HG03066 (cell line): ENCODE data around the gene ADH7.
A peak's percentile ranks its signal among the peaks of the same experiment; 100 is the strongest.

Experiments used
- ATAC-seq: cut with Tn5 transposase; IDR thresholded peaks from one replicate; pipeline ENCODE4 v1.9.1; 2021; ENCODE audit warnings: low read depth; ENCODE audit not compliant: unreplicated experiment

Gene ADH7

DNA sequence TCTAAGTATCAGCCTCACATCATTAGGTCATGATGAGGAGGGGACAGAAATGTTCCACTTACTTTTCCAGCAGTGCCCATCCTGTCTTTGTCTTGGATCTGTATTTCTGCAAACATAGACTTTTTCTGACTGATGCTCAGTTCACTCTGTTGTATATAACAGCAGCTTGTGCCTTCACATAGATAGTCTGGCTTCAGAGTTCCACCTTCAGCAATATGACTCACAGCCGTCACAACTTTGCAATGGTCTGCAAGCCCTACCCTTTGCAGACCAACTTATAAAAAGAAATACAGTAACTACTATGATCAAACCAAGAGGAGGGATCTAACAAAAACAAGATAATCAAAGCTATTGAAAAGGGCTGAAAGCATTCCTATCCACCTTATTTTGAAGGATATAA is at the start of gene ADH7:
Gene ADH7 (minus strand): TSS at position 189 of the 400 bp plus-strand sequence. CDS start 109 bp downstream, at position 80.
- ATAC-seq: no peak

GRCh38 chr4:99483636-99484035 is 48.5 kb upstream of the ADH7 start:
- no peak for ATAC-seq

GRCh38 chr4:99473131-99473530 is 38.0 kb upstream of the ADH7 start:
- ATAC-seq: no peak

- no peak for ATAC-seq
These were observed 36.8 kb upstream of the ADH7 start for GRCh38 chr4:99471896-99472295.

DNA sequence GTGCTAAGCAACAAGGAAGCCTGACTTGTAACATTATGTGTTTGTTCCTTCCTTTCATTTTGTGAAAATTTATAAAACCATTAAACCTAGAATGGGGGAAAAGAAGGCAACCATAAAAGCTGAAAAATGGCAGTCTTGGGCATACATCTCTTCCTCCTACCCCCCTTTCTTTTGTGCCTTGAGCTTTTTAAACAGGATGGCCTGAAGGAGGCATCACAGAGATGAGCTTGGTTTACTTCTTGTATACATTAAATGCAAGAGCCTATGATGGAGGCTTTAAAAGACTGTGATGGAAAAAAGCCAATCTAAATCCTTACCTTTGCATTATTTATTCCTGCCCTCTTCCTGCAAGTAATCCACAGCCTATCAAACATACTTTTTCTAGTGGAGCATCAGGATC is 36.2 kb upstream of the ADH7 start:
- no peak for ATAC-seq

DNA sequence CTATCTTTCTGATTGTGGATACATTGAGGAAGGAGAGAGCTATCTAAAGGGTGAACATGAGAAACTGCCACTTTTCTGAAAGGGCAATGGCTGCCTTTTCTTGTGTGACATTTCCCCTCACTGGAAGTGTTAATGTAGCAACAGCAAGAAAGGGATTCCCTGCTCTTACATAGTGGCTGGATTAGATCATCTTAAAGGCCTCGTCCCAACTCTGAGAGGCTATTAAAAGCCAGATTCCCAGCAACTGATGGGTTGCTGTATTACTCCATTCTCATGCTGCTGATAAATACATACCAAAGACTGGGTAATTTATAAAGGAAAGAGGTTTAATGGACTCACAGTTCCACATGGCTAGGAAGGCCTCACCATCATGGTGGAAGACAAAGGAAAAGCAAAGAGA is 33.7 kb upstream of the ADH7 start:
- ATAC-seq: no peak

- no peak for ATAC-seq
These were observed 32.7 kb upstream of the ADH7 start for GRCh38 chr4:99467887-99468286.

DNA sequence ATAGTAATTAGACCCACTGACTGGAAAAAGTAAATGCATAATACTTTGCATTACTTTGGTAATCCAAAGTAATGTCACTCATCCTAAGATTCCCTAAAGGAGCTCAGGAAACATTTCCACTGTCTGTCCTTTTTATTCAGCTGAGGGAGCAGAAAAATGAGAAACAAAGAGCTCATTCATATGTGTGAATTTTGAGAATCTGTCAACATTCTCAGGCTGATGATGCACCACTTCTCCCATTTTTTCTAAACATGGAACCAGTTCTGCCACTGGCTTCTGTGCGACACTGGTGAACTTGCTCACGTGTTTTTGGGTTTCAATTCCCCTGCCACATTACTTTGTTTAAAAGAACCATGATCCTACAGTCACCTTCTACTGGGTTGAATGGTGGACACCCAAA is 28.4 kb upstream of the ADH7 start:
- ATAC-seq: no peak

GRCh38 chr4:99462875-99463464 is 27.8 kb upstream of the ADH7 start:
- peak; percentile 93 for ATAC-seq

GRCh38 chr4:99461623-99462401 is 26.7 kb upstream of the ADH7 start:
- ATAC-seq: no peak

- ATAC-seq: no peak
These were observed 24.5 kb upstream of the ADH7 start for GRCh38 chr4:99459546-99460042.

DNA sequence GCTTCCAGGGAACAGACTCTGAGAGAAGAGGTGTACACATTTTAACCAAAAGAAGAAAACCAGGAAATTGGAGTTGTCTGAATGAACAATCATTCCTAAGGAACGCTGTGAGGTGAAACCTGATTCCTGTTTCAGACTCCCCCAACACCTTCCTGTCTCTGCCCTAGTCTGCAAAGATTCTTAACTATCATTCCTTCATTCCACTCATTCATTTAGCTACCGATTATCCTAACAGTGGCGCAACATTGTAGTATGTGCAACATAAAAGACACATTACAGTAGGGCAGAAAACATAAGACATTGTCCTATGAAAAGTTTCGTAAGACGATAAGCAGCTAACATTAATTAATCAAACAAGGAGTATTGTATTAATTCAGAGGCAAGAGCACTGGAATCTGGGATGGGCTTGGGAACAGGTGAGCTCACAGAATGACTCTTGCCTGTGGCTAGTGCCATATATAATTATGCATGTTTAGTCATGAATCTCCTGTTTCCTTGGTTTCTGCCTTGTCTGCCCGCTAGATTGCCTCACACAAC is 23.8 kb upstream of the ADH7 start:
- no peak for ATAC-seq

GRCh38 chr4:99457676-99458075 is 22.5 kb upstream of the ADH7 start:
- ATAC-seq: no peak

- ATAC-seq: no peak
These were observed 22.1 kb upstream of the ADH7 start for GRCh38 chr4:99457270-99457669.

- ATAC-seq: peak; percentile 19
These were observed 12.4 kb upstream of the ADH7 start for GRCh38 chr4:99447513-99447912.

- ATAC-seq: peak; percentile 87
These were observed 11.9 kb upstream of the ADH7 start for GRCh38 chr4:99447079-99447478.

- ATAC-seq: no peak
These were observed 3.3 kb upstream of the ADH7 start for GRCh38 chr4:99438405-99438780.

DNA sequence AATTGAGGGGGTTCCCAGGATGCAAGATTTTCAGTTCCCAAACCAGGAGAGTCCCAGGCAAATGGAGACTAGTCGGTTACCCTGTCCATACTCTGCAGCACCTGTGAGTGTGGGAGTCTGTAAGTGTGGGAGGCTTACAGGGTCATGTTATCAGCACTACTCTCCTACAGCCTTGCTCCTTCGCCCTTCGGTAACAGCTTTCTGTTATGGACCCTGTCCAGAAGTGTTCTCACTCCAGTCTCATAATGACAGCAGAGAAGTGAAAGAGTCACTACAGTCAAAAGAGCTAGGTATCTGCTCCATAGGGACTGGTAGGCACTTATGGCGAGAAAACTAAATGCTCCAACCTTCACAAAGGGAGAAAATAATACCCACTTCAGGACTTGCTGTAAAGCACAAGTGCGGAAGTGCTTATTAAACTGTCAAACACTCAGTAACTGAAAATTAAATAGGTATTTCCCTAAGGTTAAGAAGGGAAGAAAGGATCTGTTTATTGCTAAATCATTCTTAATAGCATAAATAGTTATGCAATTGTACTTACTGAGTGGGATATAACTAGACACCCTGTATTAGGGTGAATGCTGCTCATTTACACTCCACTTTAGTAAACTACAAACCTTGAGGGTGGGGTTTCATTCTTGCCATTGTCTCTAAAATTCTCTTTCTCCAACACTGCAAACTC is 2.7 kb upstream of the ADH7 start:
- ATAC-seq: no peak

DNA sequence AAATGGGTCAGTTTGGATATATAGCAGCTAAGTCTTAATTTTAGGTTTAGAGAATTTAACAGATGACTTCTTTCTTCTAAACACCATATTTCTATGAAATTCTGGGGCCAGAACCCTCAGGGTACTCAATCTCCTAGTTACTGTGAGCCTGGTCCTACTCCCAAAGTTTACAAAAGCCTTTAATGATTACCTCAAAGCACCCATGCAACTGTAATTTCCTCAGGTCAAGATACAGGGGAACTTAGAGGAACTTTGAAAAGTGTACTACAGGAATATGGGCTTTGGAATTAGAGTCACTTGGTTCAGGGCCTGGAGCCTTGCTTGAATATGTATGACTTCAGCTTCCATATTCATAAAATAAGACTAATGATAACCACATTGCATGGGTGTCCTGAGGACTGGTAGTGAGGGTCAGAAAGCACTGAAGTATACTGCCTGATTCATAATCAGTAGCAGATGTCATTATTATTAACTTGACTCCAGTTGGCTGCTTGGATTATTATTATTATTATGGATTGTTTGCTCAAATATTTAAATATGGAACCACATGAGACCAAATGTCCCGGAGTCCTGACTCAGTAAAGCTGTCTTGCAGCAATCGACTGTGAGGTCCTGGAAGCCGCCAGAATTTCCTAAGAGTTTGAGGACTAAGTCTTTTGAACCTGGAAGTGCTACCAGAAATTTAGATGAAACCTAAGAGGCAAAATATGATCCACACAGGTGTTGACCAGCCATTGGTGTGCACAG is 2.0 kb upstream of the ADH7 start:
- ATAC-seq: no peak

- no peak for ATAC-seq
These were observed 1.3 kb upstream of the ADH7 start for GRCh38 chr4:99436462-99436861.

DNA sequence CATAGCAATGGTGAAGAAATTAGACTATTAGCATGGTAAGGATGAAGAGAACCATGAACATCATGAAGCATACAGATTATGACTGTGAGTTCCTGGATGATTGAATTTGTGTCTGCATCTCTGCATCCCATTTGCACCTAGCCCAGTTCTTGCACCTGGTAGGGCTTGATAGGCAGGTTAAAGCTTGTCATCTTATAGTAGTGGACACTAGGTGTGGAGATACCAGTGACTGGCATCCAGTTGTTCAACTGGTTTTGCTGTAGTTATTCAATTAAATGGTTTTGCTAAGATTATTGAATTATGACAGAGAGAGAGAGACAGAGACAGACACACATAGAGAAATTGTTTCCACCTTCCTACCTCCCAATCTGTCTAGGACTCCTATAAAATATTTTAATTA is 5.0 kb downstream of the ADH7 start:
- no peak for ATAC-seq
